CD1c-positive myeloid dendritic cell (primary cell): Measurements from ENCODE around the gene DNAJC13.
A peak's percentile ranks its signal among the peaks of the same experiment; 100 is the strongest.
"Not testable (repeated sequence)": the region's sequence is repeated elsewhere in the genome, so short reads cannot be mapped to it uniquely, and the experiment has no call there.

Source experiments
- DNase-seq: peaks from one replicate; pipeline ENCODE4 v3.0.0-alpha.2; 2016; ENCODE audit errors: extremely low spot score

DNAJC13 gene

GRCh38 chr3:132416807-132417694, at the start of gene DNAJC13:
DNAJC13 (plus strand) TSS chr3:132417502; CDS start chr3:132434551, 17,049 bp downstream.
- DNase-seq = peak; percentile 98

- DNase-seq = no peak
Observed at GRCh38 chr3:132368515-132368914, 48.8 kb upstream of the DNAJC13 start.

- no peak for DNase-seq
Observed at GRCh38 chr3:132368962-132369361, 48.3 kb upstream of the DNAJC13 start.

GRCh38 chr3:132376945-132377354, 40.4 kb upstream of the DNAJC13 start:
- DNase-seq = not testable (repeated sequence)

- DNase-seq = no peak
Observed at GRCh38 chr3:132378048-132378762, 39.1 kb upstream of the DNAJC13 start.

- no peak for DNase-seq
Observed at GRCh38 chr3:132378846-132379245, 38.5 kb upstream of the DNAJC13 start.

GRCh38 chr3:132380920-132381319, 36.4 kb upstream of the DNAJC13 start:
- no peak for DNase-seq

- no peak for DNase-seq
Observed at GRCh38 chr3:132381348-132381944, 35.9 kb upstream of the DNAJC13 start.

GRCh38 chr3:132382267-132382666, 35.0 kb upstream of the DNAJC13 start:
- no peak for DNase-seq

- no peak for DNase-seq
Observed at GRCh38 chr3:132382688-132383194, 34.6 kb upstream of the DNAJC13 start.

- DNase-seq = no peak
Observed at GRCh38 chr3:132386259-132386658, 31.0 kb upstream of the DNAJC13 start.

- DNase-seq = not testable (repeated sequence)
Observed at GRCh38 chr3:132392675-132393074, 24.6 kb upstream of the DNAJC13 start.

GRCh38 chr3:132394320-132394719, 23.0 kb upstream of the DNAJC13 start:
- no peak for DNase-seq

- no peak for DNase-seq
Observed at GRCh38 chr3:132395126-132395525, 22.2 kb upstream of the DNAJC13 start.

- no peak for DNase-seq
Observed at GRCh38 chr3:132396255-132396654, 21.0 kb upstream of the DNAJC13 start.

GRCh38 chr3:132396776-132397175, 20.5 kb upstream of the DNAJC13 start:
- not testable (repeated sequence) for DNase-seq

GRCh38 chr3:132399054-132399929, 18.0 kb upstream of the DNAJC13 start:
- peak; percentile 62 for DNase-seq

- no peak for DNase-seq
Observed at GRCh38 chr3:132401255-132401654, 16.0 kb upstream of the DNAJC13 start.

- DNase-seq = no peak
Observed at GRCh38 chr3:132404276-132404675, 13.0 kb upstream of the DNAJC13 start.

GRCh38 chr3:132405188-132405587, 12.1 kb upstream of the DNAJC13 start:
- DNase-seq = no peak

- DNase-seq = peak; percentile 17
Observed at GRCh38 chr3:132405609-132406299, 11.5 kb upstream of the DNAJC13 start.
